GM18520 (cell line): ENCODE results near the gene VPS45.

ENCODE experiments used
- ATAC-seq: cut with Tn5 transposase; IDR thresholded peaks from one replicate; pipeline ENCODE4 v1.9.1; 2021; ENCODE audit not compliant: unreplicated experiment

VPS45 gene

GRCh38 chr1:150069923-150070322 lies 2.3 kb downstream of the VPS45 start:
- ATAC-seq = no peak

GRCh38 chr1:150072959-150073358 lies 5.4 kb downstream of the VPS45 start:
- no peak for ATAC-seq

GRCh38 chr1:150073516-150073915 lies 5.9 kb downstream of the VPS45 start:
- no peak for ATAC-seq

GRCh38 chr1:150076066-150076465 lies 8.5 kb downstream of the VPS45 start:
- no peak for ATAC-seq

GRCh38 chr1:150076985-150077384 lies 9.4 kb downstream of the VPS45 start:
- ATAC-seq = no peak

GRCh38 chr1:150080784-150081183 lies 13.2 kb downstream of the VPS45 start:
- no peak for ATAC-seq

GRCh38 chr1:150082494-150082893 lies 14.9 kb downstream of the VPS45 start:
- no peak for ATAC-seq

- no peak for ATAC-seq
Observed at GRCh38 chr1:150083907-150084306, 16.3 kb downstream of the VPS45 start.

GRCh38 chr1:150085406-150085805 lies 17.8 kb downstream of the VPS45 start:
- no peak for ATAC-seq

GRCh38 chr1:150087415-150087814 lies 19.8 kb downstream of the VPS45 start:
- ATAC-seq = no peak

- ATAC-seq = no peak
Observed at GRCh38 chr1:150089846-150090520, 22.4 kb downstream of the VPS45 start.

GRCh38 chr1:150092180-150092791 lies 24.7 kb downstream of the VPS45 start:
- ATAC-seq = no peak

- ATAC-seq = no peak
Observed at GRCh38 chr1:150093805-150094204, 26.2 kb downstream of the VPS45 start.

- no peak for ATAC-seq
Observed at GRCh38 chr1:150094734-150095265, 27.2 kb downstream of the VPS45 start.

- no peak for ATAC-seq
Observed at GRCh38 chr1:150102986-150103385, 35.4 kb downstream of the VPS45 start.

GRCh38 chr1:150106341-150106740 lies 38.8 kb downstream of the VPS45 start:
- no peak for ATAC-seq

- ATAC-seq = no peak
Observed at GRCh38 chr1:150109586-150109985, 42.0 kb downstream of the VPS45 start.

- ATAC-seq = no peak
Observed at GRCh38 chr1:150110116-150110515, 42.5 kb downstream of the VPS45 start.

GRCh38 chr1:150111670-150112069 lies 44.1 kb downstream of the VPS45 start:
- ATAC-seq = no peak

- ATAC-seq = no peak
Observed at GRCh38 chr1:150115121-150115520, 47.5 kb downstream of the VPS45 start.

GRCh38 chr1:150118716-150119115 lies 51.1 kb downstream of the VPS45 start:
- ATAC-seq = no peak

GRCh38 chr1:150121236-150121862 lies 53.8 kb downstream of the VPS45 start:
- ATAC-seq = no peak
